GM19043 (cell line): ENCODE data around the gene GHRH.

Source experiments
- ATAC-seq: cut with Tn5 transposase; IDR thresholded peaks from one replicate; pipeline ENCODE4 v1.9.1; 2021; ENCODE audit warnings: low read depth; ENCODE audit not compliant: unreplicated experiment

The GHRH gene

GRCh38 chr20:37291724-37292126, 30.1 kb upstream of the GHRH start:
- no peak for ATAC-seq

GRCh38 chr20:37290158-37290810, 28.7 kb upstream of the GHRH start:
- no peak for ATAC-seq

GRCh38 chr20:37288091-37288490, 26.5 kb upstream of the GHRH start:
- ATAC-seq, result no peak

DNA sequence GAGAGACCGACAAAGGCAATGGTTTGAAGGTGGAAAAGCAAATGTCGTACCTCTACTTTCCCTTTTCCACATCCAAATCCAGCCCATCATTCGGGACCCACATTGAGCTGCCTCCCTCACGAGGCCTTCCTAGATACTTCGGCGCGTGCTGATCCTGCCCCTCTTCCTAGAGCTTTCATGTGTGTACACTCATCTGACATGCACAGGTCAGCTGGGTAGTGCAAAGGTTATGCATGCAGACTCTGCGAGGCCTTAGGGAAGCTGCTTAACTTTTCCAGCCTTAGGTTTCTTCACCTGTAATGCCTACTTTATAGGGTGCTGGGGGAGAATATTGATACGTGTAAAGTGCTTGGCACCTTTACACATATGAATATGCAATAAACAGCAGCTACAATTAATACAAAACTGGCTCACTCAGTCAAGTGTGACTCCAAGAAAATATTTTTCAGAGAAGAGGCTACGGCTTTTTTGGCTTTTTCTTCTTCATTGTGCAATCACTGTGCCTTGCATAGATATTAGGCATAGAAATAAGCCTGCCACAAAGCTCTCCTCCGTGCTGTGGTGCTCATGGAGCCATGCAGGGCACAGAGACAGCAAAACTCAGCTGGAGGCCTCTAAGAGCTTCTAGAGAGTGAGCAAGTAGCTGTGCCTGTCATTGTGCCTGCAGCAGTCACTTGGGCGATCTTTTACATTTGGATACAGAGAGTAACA, 24.2 kb upstream of the GHRH start:
- ATAC-seq, result no peak

DNA sequence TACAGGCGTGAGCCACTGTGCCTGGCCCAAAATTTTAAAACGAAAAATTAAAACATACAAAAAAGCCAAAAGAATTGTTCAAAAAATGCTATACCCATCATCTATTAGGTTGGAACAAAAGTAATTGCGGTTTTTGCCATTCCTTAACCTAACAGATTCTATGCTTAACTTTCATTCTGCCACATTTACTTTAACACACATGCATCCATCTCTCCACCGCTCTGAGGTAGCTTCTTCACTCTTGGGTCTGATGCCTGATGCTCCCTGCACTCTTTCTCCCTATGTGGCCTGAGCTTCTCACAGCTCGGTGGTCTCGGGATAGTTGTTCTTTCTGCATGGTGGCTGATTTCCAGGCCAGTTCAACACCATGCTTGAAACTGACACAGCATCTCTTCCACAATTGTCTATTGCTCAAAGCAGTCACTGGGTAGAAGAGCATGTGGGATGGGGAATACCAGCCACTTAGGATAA, 23.1 kb upstream of the GHRH start:
- no peak for ATAC-seq

GRCh38 chr20:37283530-37284195, 22.0 kb upstream of the GHRH start:
- no peak for ATAC-seq

DNA sequence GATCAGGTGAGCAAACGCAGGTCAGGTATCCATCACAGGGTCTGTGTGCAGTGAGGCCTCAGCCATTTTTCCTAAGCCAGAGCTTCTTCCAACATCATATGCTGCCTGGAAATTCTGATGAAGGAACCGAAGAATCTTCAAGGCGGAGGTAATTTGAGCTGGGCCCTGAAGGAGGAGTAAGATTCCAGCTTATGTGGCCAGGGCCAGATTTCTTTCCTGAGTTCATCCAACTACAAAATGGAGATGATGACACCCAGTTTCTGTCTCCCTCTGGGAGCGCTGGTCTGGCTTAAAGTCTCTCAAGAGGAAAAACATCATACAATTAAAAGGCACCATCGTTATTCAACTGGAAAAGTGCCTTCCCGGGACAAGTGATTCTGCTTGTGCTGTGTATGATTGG, 20.9 kb upstream of the GHRH start:
- no peak for ATAC-seq

DNA sequence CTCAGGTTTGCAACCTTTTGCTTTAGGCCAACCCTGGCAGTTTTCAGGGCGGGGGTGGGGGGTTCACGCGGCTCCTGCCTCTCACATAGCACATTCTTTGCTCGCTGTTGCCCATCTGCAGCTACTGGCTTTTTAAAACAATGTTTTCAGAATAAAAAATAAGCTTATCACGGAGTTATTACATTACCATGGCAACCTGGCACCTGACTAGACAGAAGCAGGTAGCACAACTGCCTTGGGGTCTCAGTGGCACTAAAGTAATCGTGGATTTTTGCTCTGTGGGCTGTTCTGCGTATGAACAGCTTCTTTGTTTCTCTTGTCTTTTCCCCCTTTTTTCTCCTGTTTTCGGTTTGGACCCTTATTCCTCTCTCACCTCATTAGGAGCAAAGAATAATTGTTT, 18.8 kb upstream of the GHRH start:
- ATAC-seq, result no peak

- no peak for ATAC-seq
Observed at GRCh38 chr20:37279820-37280219, 18.2 kb upstream of the GHRH start.

GRCh38 chr20:37278966-37279590, 17.5 kb upstream of the GHRH start:
- ATAC-seq, result no peak

DNA sequence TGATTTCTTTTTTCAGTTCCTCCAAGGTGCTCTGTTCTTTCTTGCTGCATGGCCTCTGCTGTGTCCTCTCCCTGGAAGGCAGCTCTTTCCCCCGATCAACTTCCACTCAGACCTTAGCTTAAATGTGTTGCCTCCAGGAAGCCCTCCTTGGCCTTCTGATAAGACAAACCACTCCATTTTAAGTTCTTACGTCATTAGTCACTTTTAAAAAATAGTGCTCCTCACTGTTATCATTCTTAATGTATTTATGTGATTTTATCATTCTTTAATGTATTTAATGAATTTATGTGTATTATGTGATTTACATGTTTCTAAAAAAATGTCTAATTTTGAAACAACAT, 15.6 kb upstream of the GHRH start:
- ATAC-seq, result no peak

GRCh38 chr20:37276494-37277252, 15.1 kb upstream of the GHRH start:
- ATAC-seq, result peak; percentile 66

- no peak for ATAC-seq
Observed at GRCh38 chr20:37274851-37275524, 13.4 kb upstream of the GHRH start.

DNA sequence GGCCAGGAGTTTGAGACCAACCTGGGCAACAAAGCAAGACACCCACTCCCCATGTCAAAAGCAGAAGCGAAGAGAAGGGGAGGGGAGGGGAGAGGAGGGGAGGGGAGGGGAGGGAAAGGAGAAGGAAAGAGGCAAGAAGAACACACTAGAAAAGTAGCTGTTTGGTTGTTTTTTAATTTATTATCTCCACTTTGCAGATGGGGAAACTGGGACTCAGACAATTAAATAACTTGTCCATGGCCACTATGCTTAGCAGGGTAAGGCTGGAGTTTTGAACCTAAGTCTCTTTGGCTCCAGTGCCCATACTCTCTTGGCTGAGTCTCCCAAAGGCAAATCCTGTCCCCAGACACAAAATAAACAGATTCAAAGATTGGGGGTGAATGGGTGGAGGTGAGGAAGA, 12.4 kb upstream of the GHRH start:
- no peak for ATAC-seq

- no peak for ATAC-seq
Observed at GRCh38 chr20:37271421-37271768, 9.8 kb upstream of the GHRH start.

DNA sequence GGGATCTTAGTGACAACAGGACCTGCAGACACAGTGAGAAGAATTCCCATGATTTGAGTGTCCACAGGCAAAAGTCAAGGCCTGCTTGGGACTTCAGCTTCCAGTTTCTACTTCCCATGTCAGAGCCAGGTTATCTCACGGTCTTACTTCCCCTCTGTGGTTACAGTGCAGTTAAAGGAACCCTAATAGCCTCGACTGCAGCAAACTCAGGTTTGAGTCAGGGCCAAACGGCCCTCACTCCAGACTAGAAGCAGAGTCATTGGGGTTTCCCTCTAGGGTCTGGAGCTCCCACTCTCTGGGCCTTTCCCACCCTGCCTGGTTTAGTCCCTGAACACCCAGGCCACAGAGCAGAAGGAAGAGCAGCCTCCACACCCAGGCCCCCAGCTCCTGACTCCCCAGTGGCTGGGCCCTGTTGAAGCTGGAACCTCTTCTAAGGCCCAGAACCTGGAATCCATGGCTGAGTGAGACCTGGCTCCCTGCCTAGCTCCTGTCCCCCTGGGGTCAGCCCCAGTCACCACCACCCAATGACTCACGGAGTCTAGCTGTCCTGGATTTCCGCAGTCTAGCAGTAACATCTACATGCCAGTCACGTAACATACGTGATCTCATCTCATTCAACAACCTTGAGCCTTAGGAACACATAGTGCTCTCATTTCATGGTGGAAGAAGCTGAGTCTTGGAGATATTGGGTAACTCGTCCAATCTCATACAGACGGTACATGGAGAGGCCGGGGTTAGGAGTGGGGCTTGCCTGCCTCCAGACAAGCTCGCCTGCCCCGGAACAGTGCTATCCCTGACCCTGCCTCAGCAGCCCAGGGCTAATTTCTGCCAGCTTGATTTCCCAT, 9.2 kb upstream of the GHRH start:
- ATAC-seq, result no peak

DNA sequence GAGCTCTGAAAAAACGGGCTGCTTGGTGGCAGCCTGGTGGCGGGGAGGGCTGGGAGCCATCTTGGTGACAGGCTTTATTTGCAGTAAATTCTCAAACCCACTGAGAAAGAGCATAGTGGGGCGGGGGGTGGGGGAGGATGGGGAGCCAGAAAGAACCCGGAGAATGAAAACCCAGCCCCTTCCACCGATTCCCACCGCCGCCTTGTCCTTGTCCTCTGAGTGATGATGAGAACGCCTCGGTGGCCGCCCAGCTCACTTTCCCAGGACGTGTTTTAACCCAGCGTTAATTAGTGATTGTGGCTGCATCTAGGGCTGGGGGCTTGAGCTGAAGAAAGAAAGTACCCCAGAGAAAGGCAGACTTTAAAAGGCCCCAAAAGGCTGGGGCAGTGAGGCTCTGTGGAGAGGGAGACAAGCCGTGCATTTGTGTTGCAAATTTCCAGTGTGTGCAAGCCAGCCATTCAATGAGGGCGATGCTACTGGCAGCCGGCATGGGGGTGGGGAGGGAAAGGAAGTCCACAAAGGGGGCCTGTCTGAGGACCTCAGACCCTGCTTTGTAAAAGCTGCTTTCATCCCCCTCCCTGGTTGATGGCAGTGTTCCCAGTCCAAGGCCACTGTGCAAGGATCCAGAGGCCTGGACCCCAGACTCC, 6.2 kb upstream of the GHRH start:
- ATAC-seq, result no peak

DNA sequence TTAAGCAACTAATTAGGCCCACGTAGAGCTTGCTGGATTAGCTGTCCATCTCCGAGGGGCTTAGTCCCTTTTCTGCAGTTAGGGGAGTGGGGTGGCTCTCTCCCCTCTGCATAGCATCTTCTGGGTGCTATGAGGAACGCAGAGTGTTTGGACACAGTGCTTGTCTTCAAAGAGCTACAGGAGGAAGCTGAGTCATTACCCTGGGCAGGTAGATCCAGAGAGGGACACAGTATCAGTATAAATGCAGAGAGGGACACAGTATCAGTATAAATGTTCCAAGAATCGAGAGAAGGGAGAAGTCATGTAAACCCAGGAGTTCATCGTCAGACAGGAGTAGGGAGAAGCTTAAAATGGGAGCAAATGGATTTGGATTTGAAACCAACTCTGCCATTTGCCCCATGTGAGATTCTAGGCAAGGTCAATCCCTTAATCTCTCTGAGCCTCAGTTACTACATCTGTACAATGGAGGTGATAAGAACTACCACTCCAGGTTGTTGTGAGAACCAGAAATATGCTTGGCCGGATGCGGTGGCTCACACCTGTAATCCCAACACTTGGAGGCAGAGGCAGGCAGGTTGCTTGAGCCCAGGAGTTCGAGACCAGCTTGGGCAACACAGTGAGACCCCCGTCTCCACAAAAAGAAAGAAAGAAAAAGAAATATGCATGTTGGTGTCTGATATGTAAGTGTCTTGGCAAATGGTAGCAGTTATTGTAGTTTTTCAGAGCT, 5.5 kb upstream of the GHRH start:
- no peak for ATAC-seq
